HG02623 (cell line): ENCODE results near the gene PLEKHG3.

Source experiments
- ATAC-seq: cut with Tn5 transposase; IDR thresholded peaks from one replicate; pipeline ENCODE4 v1.9.1; 2021; ENCODE audit warnings: moderate library complexity; ENCODE audit not compliant: unreplicated experiment

The PLEKHG3 gene

DNA sequence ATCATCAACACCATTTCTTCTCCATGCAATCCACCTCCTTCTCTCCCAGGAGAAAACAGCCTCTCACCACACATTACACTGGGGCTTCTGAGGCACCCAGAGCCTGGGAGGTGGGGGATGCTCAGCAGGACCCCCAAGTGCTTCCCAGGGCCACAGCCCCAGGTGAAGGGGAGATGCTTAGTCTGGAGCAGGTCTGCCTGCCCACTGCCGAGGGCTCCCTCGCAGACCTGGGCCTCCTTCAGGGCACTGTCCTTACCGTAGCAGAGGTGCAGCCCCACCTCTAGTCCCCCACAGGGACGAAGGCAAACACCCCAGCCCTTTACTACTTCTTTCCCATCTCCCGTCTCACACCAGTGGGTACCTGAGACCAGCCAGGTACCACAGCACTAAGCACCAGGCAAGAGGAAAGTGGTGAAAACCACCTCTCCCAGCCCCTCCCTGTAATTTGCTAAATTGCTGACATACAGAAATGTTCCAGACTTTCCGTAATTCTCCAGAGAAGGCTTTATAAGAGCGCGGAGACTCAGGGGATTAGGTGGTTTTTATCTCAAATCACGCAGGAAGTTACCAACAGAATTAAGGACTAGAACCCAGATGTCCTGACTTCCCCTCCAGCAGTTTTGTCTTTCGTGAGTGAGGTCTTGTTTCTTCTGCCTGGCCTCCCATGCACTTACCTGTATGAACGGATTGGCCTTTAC, 59.0 kb downstream of the PLEKHG3 start:
- no peak for ATAC-seq

DNA sequence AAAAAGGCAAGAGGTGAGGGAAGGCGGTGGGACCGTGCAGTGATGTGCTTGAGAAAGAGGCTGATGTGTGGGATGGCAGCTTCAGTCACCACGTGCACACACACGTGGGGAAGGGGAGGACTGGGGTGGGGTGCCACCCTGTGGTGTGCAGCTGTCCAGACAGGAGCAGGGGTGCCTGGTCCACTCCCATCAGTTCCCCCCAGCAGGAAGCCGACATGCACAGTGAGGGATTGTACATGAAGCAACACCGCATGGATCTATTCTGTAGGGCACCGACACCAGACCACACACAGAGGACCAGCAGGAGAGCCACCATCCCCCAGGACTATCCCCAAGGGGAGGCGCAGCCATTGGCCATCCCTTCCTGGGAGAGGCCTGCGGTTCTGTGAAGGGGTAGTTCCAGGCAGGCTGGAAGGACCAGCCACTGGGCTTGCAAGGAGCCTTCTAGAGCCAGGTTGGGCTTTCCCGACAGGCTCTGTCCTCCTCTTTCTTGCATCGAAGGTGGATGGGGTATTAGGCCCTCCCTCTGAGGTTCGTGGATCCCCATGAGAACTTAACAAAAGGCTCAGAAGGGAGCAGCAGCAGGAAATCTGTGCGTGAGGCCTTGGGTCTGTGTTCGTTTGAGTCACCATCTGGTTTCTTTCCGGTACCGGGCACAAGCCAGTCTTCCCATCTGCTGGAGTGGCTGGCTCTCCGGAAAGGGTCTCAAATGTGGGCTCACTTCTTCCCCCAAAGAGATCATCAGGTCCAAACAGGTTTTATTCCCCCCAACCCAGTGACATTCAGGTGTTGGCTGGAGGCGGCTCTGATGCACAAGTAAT, 59.8 kb downstream of the PLEKHG3 start:
- no peak for ATAC-seq

DNA sequence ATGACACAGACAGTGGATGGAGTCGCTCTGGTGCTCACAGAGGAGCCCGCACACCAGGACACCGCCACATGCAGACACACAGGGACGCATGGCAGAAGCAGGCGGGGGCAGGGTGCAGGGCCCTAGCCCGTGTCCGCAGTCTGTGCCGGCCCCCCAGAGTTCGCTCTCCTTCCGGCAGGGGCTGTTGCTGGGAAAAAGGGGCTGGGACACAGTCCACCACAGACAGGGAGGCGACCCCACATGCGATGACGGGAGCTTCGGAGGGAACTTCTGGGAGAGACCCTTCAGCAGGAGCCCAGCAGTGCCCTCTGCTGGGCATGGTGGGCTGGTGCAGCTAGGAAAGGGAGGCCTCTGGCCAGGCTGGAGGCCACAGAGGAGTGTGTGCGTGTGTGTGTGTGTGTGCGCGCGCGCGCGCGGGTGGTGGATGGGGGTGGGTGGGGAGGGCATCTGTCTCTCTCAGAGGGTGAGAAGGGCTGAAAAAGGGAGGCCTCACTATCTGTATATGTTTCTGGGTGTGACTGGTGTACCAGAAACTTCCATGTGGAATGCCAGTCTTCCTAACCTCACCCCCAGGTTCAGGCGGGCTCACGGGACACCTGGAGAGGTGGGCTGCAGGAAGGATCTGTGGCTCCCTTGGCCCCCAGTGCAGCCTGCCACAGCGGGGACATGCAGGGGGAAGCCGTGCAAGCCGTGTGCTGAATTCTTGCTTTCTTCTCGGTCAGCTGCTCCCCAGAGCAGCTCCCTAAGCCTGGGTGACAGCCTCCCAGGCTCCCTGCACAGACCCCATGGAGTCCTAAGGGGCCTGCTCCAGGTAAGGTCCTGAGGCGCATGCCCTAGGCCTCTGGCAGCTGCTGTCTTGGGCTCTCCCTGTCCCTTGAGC, 60.7 kb downstream of the PLEKHG3 start:
- ATAC-seq, result no peak

DNA sequence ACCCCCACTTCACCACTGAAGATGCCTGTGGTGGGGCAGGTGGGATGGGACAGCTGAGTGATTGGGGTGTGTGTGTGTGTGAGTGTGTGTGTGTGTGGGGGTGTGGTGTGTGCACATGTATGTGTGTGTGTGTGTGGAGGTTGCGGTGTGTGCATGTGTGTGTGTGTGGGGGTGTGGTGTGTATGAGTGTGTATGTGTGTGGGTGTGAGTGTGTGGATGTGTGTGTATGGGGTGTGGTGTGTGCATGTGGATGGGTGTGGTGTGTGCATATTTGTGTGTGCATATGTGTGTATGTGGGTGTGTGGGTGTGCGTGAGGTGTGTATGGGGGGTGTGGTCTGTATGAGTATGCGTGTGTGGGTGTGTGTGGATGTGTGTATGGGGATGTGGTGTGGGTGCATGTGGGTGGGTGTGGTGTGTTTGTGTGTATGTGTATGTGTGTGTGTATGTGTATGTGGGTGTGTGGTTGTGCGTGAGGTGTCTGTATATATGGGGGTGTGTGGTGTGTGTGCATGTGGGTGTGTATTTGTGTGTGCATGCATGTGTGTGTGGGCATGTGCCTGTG, 61.6 kb downstream of the PLEKHG3 start:
- no peak for ATAC-seq

DNA sequence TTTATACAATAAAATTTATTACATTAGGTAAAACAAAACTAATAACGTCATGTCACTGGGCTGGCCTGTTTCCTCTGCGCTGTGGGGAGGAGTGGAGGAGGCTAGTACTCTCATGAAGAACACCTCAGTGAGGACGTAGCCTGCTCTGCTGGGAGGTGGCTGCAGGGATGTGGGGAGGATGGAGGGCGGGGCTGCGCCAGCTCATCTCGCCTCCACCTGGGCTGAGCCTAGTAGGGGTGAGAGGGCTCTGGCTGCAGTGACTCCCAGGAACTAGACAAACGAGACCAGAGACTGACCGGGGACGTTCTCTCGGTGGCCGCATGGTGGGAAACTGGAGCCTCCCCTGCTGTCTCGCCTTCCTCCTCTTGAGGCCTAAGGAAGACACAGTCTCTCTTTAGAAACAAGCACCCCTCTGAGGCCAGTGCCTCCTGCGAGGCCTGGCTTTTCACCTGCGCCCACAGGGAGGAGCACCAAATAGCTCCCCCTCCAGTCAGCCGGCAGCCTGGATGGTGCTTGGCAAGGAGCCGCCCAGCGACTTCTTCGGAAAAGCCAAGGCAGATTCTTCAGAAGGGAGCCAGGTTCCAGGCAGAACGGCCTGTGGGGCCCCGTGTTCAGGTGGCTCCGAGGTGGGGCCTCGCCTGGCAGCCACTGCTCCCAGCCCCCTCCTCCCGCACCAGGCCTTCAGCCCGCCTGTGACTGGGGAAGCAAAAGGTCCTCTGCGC, 62.4 kb downstream of the PLEKHG3 start:
- no peak for ATAC-seq

DNA sequence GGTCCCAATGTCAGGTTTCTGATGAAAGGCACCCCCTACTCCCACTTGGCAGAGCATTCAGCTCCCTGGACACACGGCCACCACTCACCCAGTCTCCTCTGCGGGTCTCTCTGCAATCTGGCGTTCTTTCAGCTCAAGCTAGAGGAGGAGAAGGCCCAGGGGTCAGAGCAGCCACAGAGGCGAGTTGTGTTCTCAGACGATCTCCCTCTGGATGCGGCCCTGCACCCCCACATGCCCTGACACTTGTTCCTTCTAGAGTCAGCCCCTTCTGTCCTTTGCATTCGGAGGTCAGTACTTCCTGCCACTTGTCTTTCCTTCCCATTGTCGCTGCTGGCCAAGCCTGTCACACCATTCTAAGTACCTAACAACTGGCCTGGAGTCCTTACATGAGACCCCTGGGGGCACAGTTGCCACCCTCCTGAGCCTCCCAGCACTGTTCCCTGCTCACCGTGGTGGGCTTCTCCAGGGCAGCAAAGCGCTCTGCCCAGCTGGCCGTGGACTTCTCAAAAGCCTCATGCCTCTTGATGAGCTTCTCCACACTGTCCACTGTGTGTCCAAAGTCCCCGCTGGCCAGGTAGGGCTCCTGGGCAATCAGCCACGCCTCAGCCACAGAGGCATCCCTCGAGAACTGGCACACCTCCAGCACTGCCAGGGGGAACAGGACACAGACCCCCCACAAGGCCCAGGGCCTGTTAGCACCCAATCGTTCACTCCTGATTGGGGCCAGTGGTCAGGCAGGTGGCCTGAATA, 63.2 kb downstream of the PLEKHG3 start:
- ATAC-seq, result no peak

DNA sequence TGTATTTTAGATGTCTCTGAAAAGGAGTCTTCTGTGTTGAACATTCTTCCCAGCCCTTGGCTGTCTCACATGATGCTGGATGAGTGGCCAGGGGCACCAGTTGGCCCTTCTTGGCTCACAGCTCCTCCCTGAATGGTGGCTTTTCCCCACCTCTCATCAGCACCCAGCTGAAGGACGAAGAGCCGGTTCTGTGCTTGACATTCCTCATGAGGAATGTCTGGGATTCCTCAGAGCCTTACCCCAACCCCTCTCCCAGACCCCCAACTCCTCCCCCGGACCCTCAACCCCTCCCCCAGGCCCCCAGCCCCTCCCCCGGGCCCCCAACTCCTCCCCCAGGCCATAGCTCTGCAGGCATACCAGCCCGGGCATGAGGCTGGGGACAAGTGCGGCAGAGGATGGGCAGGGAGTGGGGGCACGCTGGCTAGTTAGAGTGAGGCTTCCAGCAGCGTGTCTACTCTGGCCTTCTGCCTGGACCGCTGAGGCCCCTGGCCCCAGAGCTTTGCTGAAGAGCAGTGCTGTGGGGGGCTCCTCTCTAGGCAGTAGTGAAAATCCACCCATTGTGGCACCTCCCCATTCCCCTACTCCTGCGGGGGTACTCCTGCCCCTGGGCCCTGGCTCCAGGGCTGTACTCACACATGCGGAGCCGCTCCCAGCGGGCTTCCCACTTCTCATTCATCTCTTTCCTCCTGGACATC, 64.3 kb downstream of the PLEKHG3 start:
- no peak for ATAC-seq

DNA sequence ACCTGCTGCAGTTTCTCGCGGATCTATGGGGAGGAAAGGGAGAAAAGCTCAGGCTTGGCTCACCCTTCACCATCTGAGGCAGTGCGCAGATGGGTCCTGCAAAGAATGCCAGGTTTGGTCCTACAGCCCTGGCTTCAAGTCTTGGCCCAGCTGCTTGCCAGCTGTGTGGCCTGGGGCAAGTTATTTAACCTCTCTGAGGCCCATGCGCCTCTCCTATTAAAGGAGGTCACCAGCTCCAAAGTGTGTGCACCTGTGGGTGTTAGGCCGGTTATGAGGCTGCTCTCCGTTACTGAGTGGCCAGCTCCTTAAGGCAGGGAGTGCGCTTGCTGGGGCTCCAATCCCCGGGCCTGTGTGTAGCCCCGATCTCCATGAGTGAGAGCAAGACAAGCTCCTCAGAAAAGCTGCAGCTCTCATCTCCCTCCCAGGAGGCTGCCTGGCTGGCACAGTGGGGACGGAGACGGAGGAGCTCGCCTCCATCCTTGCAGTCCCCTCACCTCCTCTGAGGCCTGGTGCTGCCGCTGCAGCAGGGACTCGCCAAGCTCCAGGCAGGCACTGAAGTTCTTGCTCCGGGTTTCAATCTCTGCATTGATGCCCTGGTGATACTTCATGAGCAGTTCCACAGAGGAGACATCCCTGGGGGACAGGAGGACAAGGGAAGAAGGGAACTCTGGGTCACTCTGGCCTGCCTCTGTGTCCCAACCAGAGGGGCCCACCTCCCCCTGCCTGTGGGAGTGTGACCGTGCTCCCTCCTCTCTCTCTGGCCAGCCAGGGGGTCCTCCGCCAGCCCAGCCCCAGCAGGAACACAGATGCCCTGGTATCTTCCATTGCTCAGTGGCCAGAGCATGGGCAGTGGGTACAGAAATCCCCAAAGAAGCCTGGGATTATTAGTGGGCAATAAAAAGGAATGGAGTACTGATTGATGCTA, 65.1 kb downstream of the PLEKHG3 start:
- ATAC-seq, result no peak

DNA sequence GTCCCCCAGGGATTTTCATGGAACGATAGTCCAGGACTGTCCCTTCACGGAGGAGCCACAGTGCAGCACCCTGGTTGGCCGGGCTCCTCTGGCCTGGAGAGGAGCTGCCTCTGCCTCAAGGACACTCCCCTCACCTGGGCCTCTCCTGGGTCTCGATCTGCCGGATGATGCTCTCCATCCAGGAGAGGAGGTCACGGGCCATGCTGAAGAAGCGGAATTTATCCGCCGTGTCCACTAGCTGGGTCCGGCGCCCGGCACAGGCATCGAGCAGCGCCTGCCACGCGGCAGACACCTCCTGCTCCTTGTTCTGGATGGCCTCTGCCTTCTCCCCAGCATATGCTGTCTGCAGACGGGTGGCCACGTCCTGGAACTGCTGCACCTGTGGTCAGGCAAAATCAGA, 66.5 kb downstream of the PLEKHG3 start:
- no peak for ATAC-seq

DNA sequence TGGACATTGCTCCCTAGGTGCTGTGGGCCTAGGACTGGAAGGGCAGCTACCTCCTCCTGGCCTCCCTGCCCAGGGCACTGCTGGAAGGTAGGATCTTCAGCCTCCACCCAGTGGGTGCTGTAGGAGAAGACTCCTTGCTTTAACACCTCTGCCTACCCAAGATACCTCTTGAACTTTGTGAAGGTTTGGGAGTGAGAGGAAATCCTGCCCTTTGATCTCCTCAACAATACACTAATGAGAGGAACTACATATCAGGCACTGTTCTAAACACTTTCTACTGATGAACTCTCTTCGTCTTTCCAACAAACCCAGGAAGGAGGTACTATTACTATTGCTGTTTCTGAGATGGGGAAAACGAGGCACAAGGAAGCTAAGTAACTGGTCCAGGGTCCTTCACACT, 66.9 kb downstream of the PLEKHG3 start:
- ATAC-seq, result no peak

DNA sequence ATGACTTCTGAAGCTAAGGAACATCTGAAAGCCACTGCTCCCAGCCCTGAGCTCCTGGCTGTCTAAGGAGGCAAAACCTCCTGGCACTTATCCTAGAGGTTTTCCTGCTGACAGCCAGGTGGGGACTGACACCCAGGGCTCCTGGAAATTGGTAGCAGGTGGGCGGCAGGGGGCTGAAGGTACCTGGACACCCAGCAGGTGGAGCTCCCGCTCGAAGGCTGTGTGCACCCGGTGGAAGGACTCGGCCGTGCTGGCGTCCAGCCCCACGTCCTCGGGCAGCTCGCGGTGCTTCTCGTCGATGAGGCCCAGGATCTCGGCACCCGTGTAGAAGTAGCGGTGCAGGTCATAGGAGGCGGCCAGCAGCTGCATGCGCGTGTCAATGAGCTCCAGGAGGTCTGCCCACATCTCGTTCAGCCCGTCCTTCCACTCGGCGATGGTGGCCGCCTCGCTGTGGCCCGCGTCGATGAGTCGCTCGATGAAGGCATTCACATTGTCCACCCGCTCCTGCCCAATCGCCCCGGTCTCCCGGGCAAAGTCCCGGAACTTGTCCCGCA, 68.2 kb downstream of the PLEKHG3 start:
- ATAC-seq, result no peak

DNA sequence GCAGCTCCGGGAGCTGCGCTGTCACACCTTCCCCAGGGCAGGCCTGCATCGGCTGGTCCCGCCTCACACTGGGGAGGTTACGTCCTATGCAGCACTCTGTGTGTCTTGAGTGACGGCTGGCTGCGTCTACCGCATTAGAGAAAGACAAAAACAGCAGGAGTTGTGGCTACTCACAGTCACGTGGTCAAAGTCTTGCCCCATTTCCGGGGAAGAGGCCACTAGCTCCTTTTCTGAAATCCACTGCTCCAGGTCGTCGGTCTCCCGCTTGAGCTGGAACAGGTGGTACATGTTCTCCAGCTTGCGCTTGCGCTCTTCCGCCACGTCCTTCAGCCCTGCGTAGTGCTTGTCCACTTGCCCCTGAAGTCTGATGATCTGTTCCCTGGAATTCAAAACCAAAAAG, 68.8 kb downstream of the PLEKHG3 start:
- ATAC-seq, result no peak

DNA sequence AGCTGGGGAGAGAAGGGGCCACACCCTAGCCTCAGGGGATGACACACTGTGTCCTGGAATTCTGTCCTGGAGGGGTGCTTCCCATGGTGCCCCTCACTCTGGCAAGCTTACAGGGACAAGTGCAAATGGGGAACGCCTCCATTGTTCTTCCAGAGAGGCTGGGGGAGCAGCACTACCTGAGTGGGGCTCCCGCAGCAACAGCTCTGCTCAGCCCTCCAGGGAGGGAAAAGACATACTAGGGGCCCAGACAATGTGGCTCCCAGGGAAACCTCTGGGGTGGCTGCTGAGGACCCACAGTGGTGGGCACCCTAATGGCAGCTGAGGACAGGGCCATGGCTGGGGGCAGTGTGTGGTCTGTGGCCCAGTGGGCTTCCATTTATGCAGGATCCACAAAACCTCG, 69.4 kb downstream of the PLEKHG3 start:
- ATAC-seq, result no peak

DNA sequence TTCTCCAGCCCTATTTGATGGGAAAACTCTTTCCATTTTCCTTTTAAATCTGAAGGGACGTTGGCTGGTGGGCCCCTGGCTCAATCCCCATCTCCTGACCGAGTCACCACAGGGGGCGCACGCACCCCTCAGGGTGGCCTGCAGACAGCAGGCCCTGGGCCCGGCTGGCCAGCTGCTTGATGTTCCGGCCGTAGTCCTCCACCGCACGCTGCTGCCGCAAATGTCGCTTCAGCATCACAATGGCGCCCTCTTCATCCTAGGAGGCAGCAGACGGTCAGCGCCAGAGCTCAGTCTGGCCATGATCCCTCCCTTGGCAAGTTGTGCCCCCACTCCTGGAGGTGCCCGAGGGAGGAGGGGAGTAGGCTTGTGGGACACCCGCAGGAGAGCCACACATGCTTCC, 70.0 kb downstream of the PLEKHG3 start:
- no peak for ATAC-seq

DNA sequence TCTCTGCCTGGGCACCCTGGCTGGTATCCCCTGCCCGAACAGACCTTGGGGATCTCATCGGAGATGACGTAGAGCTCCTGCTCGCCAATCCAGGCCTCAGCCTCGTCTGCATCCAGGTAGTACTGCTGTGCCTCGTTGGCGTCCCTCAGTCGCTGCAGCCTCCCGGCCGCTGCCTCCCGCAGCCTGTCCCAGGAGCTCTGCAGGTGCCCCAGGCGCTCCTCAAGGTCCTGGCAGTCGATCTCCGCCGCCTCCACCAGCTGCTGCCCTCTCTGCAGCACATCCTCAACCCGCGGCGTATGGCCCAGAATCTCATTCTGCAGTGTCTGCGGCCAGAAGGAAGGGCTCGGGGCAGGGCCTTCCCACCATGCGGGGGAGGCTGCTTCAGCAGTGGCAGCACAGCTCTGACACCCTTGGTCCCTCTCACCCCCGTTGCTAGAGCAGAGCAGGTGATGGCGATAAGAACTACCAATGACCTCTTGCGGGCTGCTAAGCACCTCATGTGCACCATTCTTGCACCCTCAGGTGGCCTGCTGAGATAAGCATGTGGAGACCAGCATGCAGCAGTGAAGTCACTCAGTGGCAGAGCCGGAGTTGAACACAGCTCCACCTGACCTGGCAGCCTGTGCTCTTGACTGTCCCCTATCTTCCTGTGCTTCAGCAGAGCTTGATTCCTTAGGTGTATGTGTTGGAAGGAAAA, 71.0 kb downstream of the PLEKHG3 start:
- ATAC-seq, result no peak

DNA sequence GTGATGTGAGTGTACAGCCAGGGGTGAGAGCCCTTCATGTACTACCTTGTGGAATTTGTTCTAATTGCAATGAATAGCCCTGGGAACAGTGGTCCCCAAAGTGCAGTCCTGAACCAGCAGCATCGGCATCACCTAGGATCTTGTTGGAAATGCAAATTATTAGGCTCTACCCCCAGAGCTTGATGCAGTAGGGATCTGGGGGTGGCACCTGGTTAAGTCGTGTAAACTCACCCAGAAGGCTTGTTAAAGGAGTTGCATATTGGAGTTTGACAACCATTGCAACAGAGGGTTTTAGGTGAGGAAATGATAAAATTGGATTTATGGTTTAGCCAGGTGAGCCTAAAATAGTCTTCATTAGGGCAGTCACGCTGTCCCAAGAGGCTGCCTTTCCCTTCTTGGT, 73.2 kb downstream of the PLEKHG3 start:
- no peak for ATAC-seq

DNA sequence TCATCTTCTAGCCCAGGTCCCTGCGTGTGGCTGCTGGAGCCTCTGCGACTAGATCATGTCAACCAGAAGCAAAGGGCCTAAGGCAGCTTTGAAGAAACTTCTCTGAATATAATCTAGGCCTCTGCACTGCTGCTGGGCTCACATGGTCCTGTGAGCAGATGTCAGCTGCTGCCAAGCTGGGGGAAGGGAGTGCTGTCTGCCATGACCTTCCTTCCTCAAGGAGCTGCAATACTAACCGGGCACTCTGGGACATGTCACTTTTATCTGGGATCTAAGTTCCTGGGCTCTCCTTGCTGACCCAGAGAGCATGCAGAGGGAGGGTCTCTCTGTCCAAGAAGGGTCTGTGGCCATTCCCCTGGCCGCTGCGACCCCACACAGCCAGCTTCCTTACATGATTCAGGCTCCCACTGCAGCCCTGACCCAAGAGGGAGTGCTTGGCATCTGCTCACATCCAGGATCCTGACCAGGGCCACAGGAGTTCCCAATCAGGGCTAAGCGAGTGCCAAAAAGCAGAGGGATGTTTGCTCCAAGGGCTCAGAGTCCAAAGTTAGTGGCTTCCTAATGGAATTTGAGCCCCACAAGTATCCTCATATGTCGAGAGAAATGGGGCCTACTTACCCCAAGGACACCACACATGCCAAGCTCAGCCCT, 74.0 kb downstream of the PLEKHG3 start:
- no peak for ATAC-seq
